Thoracic aorta (tissue), 2 donors: ENCODE data around the gene USP4. TPM values are rescaled to one million over a fixed set of nuclear protein-coding genes. Genes with fewer than 3 reads are reported as not detected.
A peak's percentile ranks its signal among the peaks of the same experiment; 100 is the strongest.
"Not testable (repeated sequence)": the region's sequence is repeated elsewhere in the genome, so short reads cannot be mapped to it uniquely, and the experiment has no call there.

ENCODE experiments used
- ATAC-seq: fragments of 150-250 bp; one replicate; pipeline ENCODE4 v1.8.0; 2017; ENCODE audit warnings: low read depth; ENCODE audit not compliant: insufficient number of reproducible peaks, low FRiP score
- DNase-seq: peaks from one replicate; pipeline ENCODE4 v3.0.0-alpha.2; 2020; ENCODE audit warnings: low spot score
- H3K27ac ChIP-seq, 2 donors: fragments of 200-600 bp; sonication (generic); 1 replicate in 1 of 2; 2 replicates in 1 of 2; pipeline ENCODE4 v1.5.1; 2016; ENCODE audit warnings: mild to moderate bottlenecking in 2 of 2, moderate library complexity in 2 of 2
- H3K27me3 ChIP-seq: fragments of 200-600 bp; sonication (generic); replicated peaks from 2 replicates; pipeline ENCODE4 v1.6.0; 2016; ENCODE audit warnings: mild to moderate bottlenecking; ENCODE audit not compliant: insufficient read depth
- H3K36me3 ChIP-seq: fragments of 200-600 bp; sonication (generic); one replicate; pipeline ENCODE4 v1.5.1; 2016
- H3K4me1 ChIP-seq, 2 donors: fragments of 200-600 bp; sonication (generic); 1 replicate in 1 of 2; 2 replicates in 1 of 2; pipeline versions ENCODE4 v1.5.1 to v1.6.0; 2016; ENCODE audit warnings: low read depth in 2 of 2, mild to moderate bottlenecking in 1 of 2; ENCODE audit not compliant: control insufficient read depth in 1 of 2
- H3K4me3 ChIP-seq: fragments of 200-600 bp; sonication (generic); 2 replicates; pipeline ENCODE4 v1.5.1; 2016; ENCODE audit warnings: mild to moderate bottlenecking
- H3K9me3 ChIP-seq: fragments of 200-600 bp; sonication (generic); 2 replicates; pipeline ENCODE4 v1.5.1; 2016
- CTCF ChIP-seq: fragments of 200-600 bp; sonication (generic); IDR thresholded peaks from one replicate; pipeline ENCODE4 v1.5.1; 2019; ENCODE audit warnings: antibody characterized with exemption
- total RNA-seq, 2 donors: library from RNA; depleted of rRNA; stranded (reverse); fragments of >200 nt; gene quantifications; one replicate each; pipeline versions ENCODE4 v1.1.0 to v1.2.3, GENCODE V29; 2016

Gene USP4
- total RNA-seq, 2 donors from 2014 or later, result 41.2 to 74.1 TPM

GRCh38 chr3:49339581-49339940 lies 292 bp downstream of the USP4 start:
- no peak for TF ChIP-seq CTCF
- H3K27ac ChIP-seq, result peak overlapping the region; percentile 91
- H3K4me3 ChIP-seq, result peak overlapping the region; percentile 96
- no peaks in the 10 kb centered on the region for H3K9me3 ChIP-seq
- no peaks in the 10 kb centered on the region for H3K27me3 ChIP-seq
- ATAC-seq (no peak), DNase-seq (no peak)
- peaks cover 8% of the 10 kb centered on the region for H3K36me3 ChIP-seq
- H3K4me1 ChIP-seq, result peaks cover 14 to 27% of the 10 kb centered on the region in 2 donors

GRCh38 chr3:49333916-49334633 lies 5.8 kb downstream of the USP4 start:
- ATAC-seq, result no peak
- Histone ChIP-seq H3K36me3 (peaks cover 42% of the 10 kb centered on the region), H3K9me3 (no peaks in the 10 kb centered on the region)

GRCh38 chr3:49333091-49333490 lies 6.8 kb downstream of the USP4 start:
- Histone ChIP-seq H3K4me3 (no peak overlapping the region), H3K9me3 (no peaks in the 10 kb centered on the region), H3K27ac (no peak overlapping the region), H3K36me3 (peaks cover 43% of the 10 kb centered on the region), H3K27me3 (no peaks in the 10 kb centered on the region), H3K4me1 (peaks cover 0 to 2% of the 10 kb centered on the region in 2 donors)
- no peak for TF ChIP-seq CTCF
- no peak for DNase-seq
- no peak for ATAC-seq

More at GRCh38 chr3:49333916-49334633, 5.8 kb downstream of the USP4 start:
- TF ChIP-seq CTCF, result no peak
- Histone ChIP-seq H3K4me1 (peaks cover 7 to 12% of the 10 kb centered on the region in 2 donors), H3K27ac (no peak overlapping the region), H3K4me3 (no peak overlapping the region), H3K27me3 (no peaks in the 10 kb centered on the region)
- no peak for DNase-seq

GRCh38 chr3:49329186-49329585 lies 10.7 kb downstream of the USP4 start:
- no peak for ATAC-seq
- no peak overlapping the region for H3K27ac ChIP-seq
- no peak overlapping the region for H3K4me3 ChIP-seq
- no peak for TF ChIP-seq CTCF
- no peaks in the 10 kb centered on the region for H3K27me3 ChIP-seq
- DNase-seq, result no peak
- H3K9me3 ChIP-seq, result no peaks in the 10 kb centered on the region
- H3K4me1 ChIP-seq, result no peaks in the 10 kb centered on the region
- H3K36me3 ChIP-seq, result peaks cover 70% of the 10 kb centered on the region

GRCh38 chr3:49328350-49328749 lies 11.5 kb downstream of the USP4 start:
- not testable (repeated sequence) for H3K27me3 ChIP-seq, H3K4me1 ChIP-seq, H3K27ac ChIP-seq, DNase-seq, H3K9me3 ChIP-seq, H3K4me3 ChIP-seq, ATAC-seq
- H3K36me3 ChIP-seq, result peaks cover 71% of the 10 kb centered on the region

GRCh38 chr3:49327485-49327884 lies 12.4 kb downstream of the USP4 start:
- no peak overlapping the region for H3K27ac ChIP-seq
- DNase-seq (no peak), ATAC-seq (no peak)
- no peaks in the 10 kb centered on the region for H3K27me3 ChIP-seq
- peaks cover 73% of the 10 kb centered on the region for H3K36me3 ChIP-seq
- H3K9me3 ChIP-seq, result no peaks in the 10 kb centered on the region
- no peaks in the 10 kb centered on the region for H3K4me1 ChIP-seq
- no peak for TF ChIP-seq CTCF
- H3K4me3 ChIP-seq, result no peak overlapping the region
